NCI-H345 (cell line): ENCODE results near the gene PCDHGB5.
"Not testable (repeated sequence)": the region's sequence is repeated elsewhere in the genome, so short reads cannot be mapped to it uniquely, and the experiment has no call there.

Experiments used
- DNase-seq: peaks from one replicate; lab custom pipeline; 2025; lab: John Stamatoyannopoulos, UW

Gene PCDHGB5

GRCh38 chr5:141382469-141383294, 15.1 kb upstream of the PCDHGB5 start, which contains the start of gene PCDHGA7:
Gene PCDHGA7 (plus strand): TSS chr5:141382742. CDS start chr5:141382900, 158 bp downstream.
- DNase-seq: no peak

DNA sequence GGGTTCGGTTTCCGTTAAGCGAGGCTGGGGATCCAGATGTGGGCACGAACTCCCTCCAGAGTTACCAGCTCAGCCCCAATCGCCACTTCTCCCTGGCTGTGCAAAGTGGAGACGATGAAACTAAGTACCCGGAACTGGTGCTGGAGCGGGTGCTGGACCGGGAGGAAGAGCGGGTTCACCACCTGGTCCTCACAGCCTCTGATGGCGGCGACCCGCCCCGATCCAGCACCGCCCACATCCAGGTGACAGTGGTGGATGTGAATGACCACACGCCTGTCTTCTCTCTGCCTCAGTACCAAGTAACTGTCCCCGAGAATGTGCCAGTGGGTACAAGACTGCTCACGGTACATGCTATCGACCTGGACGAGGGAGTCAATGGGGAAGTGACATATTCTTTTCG, 14.4 kb upstream of the PCDHGB5 start:
- DNase-seq: no peak

DNA sequence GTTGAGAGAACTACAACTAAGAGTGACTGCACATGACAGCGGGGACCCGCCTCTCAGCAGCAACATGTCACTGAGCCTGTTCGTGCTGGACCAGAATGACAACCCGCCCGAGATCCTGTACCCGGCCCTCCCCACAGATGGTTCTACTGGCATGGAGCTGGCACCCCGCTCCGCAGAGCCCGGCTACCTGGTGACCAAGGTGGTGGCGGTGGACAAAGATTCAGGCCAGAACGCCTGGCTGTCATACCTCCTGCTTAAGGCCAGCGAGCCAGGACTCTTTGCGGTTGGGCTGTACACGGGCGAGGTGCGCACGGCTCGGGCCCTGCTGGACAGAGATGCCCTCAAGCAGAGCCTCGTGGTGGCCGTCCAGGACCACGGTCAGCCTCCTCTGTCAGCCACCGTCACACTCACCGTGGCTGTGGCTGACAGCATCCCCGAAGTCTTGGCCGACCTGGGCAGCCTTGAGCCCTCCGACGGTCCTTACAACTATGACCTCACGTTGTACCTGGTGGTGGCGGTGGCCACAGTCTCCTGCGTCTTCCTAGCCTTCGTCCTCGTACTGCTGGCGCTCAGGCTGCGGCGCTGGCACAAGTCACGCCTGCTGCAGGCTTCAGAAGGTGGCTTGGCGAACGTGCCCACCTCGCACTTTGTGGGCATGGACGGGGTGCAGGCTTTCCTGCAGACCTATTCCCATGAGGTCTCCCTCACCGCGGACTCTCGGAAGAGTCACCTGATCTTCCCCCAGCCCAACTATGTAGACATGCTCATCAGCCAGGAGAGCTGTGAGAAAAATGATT, 13.1 kb upstream of the PCDHGB5 start:
- DNase-seq: no peak

GRCh38 chr5:141387557-141388311, 10.0 kb upstream of the PCDHGB5 start, which contains the start of gene PCDHGB4:
Gene PCDHGB4 (plus strand): TSS chr5:141387698. CDS start chr5:141387885, 187 bp downstream.
- not testable (repeated sequence) for DNase-seq

- no peak for DNase-seq
Measured at GRCh38 chr5:141388661-141389060, 9.1 kb upstream of the PCDHGB5 start.

DNA sequence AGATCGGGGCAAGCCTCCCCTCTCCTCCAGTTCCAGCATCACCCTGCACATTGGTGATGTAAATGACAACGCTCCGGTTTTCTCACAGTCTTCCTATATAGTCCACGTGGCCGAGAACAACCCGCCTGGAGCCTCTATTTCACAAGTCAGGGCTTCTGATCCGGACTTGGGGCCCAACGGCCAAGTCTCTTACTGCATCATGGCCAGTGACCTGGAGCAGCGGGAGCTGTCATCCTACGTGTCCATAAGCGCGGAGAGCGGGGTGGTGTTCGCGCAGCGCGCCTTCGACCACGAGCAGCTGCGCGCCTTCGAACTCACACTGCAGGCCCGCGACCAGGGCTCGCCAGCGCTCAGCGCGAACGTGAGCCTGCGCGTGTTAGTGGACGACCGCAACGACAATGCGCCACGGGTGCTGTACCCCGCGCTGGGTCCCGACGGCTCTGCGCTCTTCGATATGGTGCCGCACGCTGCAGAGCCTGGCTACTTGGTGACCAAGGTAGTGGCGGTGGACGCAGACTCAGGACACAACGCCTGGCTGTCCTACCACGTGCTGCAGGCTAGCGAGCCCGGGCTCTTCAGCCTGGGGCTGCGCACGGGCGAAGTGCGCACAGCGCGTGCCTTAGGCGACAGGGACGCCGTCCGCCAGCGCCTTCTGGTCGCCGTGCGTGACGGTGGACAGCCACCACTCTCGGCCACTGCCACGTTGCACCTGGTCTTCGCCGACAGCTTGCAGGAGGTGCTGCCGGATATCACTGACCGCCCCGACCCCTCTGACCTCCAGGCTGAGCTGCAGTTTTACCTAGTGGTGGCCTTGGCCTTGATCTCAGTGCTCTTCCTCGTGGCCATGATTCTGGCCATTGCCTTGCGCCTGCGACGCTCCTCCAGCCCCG, 8.3 kb upstream of the PCDHGB5 start:
- DNase-seq: no peak

DNA sequence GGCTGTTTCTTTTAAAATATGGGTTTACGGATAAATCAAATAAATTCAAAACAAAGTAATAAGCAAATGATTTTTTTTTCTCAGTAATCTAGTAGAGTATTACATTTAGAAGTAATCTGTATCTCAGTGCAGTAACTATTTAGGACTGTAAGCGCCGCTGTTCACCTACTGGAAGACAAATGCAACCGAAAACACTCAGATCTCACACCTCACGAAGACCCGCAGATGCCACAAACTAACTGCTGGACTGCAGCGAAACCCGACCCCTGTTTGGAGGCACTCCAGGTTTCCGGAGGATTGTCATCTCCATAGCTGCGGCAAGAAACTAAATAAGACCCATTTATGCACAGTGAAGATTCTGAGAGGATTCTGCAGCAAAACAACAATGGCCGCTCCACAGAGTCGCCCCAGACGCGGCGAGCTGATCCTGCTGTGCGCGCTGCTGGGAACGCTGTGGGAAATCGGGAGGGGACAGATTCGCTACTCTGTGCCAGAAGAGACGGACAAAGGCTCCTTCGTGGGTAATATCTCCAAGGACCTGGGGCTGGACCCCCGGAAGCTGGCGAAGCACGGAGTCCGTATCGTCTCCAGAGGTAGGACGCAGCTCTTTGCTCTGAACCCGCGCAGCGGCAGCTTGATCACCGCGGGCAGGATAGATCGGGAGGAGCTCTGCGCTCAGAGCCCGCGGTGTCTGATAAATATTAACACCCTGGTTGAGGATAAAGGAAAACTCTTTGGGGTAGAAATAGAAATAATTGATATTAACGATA, 5.1 kb upstream of the PCDHGB5 start, which contains the start of gene PCDHGA8:
PCDHGA8 (plus strand) TSS at position 205 of the 770 bp plus-strand sequence; CDS start at position 386, 181 bp downstream.
- no peak for DNase-seq

DNA sequence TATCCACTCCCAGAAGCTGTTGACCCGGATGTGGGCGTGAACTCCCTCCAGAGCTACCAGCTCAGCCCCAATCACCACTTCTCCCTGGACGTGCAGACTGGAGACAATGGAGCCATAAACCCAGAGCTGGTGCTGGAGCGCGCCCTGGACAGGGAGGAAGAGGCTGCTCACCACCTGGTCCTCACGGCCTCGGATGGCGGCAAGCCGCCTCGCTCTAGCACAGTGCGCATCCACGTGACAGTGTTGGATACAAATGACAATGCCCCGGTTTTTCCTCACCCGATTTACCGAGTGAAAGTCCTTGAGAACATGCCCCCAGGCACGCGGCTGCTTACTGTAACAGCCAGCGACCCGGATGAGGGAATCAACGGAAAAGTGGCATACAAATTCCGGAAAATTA, 4.5 kb upstream of the PCDHGB5 start:
- no peak for DNase-seq

DNA sequence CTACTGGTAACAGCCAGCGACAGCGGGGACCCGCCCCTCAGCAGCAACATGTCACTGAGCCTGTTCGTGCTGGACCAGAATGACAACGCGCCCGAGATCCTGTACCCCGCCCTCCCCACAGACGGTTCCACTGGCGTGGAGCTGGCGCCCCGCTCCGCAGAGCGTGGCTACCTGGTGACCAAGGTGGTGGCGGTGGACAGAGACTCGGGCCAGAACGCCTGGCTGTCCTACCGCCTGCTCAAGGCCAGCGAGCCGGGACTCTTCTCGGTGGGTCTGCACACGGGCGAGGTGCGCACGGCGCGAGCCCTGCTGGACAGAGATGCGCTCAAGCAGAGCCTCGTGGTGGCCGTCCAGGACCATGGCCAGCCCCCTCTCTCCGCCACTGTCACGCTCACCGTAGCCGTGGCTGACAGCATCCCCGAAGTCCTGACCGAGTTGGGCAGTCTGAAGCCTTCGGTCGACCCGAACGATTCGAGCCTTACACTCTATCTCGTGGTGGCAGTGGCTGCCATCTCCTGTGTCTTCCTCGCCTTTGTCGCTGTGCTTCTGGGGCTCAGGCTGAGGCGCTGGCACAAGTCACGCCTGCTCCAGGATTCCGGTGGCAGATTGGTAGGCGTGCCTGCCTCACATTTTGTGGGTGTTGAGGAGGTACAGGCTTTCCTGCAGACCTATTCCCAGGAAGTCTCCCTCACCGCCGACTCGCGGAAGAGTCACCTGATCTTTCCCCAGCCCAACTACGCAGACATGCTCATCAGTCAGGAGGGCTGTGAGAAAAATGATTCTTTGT, 3.2 kb upstream of the PCDHGB5 start:
- DNase-seq: not testable (repeated sequence)

DNA sequence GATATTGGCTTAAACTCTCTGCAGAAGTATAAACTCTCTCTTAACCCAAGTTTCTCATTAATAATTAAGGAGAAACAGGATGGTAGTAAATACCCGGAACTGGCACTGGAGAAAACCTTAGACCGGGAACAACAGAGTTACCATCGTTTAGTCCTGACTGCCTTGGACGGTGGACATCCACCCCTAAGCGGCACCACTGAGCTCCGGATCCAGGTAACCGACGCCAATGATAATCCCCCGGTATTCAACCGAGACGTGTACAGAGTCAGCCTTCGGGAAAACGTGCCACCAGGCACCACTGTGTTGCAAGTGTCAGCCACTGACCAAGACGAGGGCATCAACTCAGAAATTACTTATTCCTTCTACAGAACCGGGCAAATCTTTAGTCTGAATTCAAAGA, 861 bp downstream of the PCDHGB5 start:
- no peak for DNase-seq

DNA sequence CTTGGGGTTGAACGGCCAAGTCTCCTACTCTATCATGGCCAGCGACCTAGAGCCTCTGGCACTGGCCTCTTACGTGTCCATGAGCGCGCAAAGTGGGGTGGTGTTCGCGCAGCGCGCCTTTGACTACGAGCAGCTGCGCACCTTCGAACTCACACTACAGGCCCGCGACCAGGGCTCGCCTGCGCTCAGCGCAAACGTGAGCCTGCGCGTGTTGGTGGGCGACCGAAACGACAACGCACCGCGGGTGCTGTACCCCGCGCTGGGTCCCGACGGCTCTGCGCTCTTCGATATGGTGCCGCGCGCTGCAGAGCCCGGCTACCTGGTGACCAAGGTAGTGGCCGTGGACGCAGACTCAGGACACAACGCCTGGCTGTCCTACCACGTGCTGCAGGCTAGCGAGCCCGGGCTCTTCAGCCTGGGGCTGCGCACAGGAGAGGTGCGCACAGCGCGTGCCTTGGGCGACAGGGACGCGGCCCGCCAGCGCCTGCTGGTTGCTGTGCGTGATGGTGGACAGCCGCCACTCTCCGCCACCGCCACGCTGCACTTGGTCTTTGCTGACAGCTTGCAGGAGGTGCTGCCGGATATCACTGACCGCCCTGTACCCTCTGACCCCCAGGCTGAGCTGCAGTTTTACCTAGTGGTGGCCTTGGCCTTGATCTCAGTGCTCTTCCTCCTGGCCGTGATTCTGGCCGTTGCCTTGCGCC, 2.0 kb downstream of the PCDHGB5 start:
- DNase-seq: no peak

DNA sequence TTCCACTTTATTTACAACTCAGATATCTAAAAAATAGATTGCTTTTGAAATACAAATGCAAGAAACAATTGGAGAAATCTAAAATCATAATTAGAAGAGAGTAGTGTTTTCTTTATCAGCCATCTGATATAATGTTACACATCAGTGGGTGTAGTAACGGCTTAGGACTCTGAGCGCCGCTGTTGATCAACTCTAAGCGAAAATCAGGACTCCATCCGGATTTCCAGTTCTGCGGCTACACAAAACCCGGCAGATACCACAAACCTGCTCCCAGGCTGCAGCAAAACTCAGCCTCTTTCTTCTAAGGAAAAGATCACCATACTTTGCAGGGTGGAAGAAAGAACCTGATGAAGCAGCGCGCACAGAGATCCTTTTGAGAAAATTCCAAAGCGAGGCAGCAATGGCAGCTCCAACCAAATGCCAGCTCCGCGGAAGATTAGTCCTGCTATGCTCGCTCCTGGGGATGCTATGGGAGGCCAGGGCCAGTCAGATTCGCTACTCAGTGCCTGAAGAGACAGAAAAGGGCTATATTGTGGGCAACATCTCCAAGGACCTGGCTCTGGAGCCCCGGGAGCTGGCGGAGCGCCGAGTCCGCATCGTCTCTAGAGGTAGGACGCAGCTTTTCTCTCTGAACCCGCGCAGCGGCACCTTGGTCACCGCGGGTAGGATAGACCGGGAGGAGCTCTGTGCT, 5.0 kb downstream of the PCDHGB5 start, which contains the start of gene PCDHGA9:
PCDHGA9 (plus strand) TSS at position 226 of the 691 bp plus-strand sequence; CDS start at position 401, 175 bp downstream.
- no peak for DNase-seq

GRCh38 chr5:141403387-141403786, 5.6 kb downstream of the PCDHGB5 start:
- no peak for DNase-seq

DNA sequence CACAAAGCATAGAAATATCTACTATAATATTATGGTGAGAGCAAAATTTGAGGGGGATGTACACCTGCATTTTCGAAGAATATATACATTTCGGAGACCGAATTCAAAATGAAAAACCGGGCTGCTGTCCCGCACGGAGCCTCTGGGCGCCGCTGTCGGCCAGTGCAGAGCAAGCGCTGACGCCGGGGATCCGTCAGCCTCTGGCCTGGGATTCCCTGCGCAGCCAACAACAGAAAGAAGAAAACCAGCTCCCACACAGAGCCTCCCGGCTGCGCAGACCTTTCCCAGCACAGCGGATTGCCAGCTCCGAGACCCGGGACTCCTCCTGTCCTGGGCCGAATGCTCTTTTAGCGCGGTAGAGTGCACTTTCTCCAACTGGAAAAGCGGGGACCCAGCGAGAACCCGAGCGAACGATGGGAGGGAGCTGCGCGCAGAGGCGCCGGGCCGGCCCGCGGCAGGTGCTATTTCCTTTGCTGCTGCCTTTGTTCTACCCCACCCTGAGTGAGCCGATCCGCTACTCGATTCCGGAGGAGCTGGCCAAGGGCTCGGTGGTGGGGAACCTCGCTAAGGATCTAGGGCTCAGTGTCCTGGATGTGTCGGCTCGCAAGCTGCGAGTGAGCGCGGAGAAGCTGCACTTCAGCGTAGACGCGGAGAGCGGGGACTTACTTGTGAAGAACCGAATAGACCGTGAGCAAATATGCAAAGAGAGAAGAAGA, 10.2 kb downstream of the PCDHGB5 start, which contains the start of gene PCDHGB6:
PCDHGB6 (plus strand) TSS at position 232 of the 716 bp plus-strand sequence; CDS start at position 414, 182 bp downstream.
- not testable (repeated sequence) for DNase-seq

DNA sequence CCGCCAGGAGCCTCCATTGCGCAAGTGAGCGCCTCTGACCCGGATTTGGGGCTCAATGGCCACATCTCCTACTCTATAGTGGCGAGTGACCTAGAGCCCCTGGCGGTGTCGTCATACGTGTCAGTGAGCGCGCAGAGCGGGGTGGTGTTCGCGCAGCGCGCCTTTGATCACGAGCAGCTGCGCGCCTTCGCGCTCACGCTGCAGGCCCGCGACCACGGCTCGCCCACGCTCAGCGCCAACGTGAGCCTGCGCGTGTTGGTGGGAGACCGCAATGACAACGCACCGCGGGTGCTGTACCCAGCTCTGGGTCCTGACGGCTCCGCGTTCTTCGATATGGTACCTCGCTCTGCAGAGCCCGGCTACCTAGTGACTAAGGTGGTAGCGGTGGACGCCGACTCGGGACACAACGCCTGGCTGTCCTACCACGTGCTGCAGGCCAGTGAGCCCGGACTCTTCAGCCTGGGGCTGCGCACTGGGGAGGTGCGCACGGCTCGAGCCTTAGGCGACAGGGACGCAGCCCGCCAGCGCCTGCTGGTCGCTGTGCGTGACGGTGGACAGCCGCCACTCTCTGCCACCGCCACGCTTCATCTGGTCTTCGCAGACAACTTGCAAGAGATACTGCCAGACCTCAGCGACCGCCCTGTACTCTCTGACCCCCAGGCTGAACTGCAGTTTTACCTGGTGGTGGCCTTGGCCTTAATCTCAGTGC, 12.0 kb downstream of the PCDHGB5 start:
- no peak for DNase-seq

GRCh38 chr5:141411575-141411974, 13.8 kb downstream of the PCDHGB5 start:
- no peak for DNase-seq
